Parathyroid adenoma (tissue), 2 donors: Measurements from ENCODE around the gene ZSWIM8.
"Not testable (repeated sequence)": the region's sequence is repeated elsewhere in the genome, so short reads cannot be mapped to it uniquely, and the experiment has no call there.

Experiments used
- H2AFZ ChIP-seq: fragments of 300-600 bp; sonication (generic); one replicate; pipeline ENCODE4 v1.7.0; 2017; ENCODE audit warnings: antibody characterized with exemption, mild to moderate bottlenecking
- H3K27ac ChIP-seq: fragments of 300-600 bp; sonication (generic); one replicate; pipeline ENCODE4 v1.7.0; 2017
- H3K27me3 ChIP-seq: fragments of 300-600 bp; sonication (generic); one replicate; pipeline ENCODE4 v1.7.0; 2017; ENCODE audit warnings: low read length; ENCODE audit not compliant: control insufficient read depth, insufficient read depth
- H3K36me3 ChIP-seq: fragments of 300-600 bp; sonication (generic); one replicate; pipeline ENCODE4 v1.7.0; 2017; ENCODE audit warnings: low read length; ENCODE audit not compliant: control insufficient read depth, insufficient read depth
- H3K4me1 ChIP-seq: fragments of 300-600 bp; sonication (generic); one replicate; pipeline ENCODE4 v1.7.0; 2017; ENCODE audit warnings: control low read depth
- H3K4me2 ChIP-seq: fragments of 300-600 bp; sonication (generic); one replicate; pipeline ENCODE4 v1.7.0; 2017; ENCODE audit warnings: low read length
- H3K4me3 ChIP-seq: fragments of 300-600 bp; sonication (generic); one replicate; pipeline ENCODE4 v1.7.0; 2017; ENCODE audit warnings: low read depth, low read length
- H3K79me2 ChIP-seq: fragments of 300-600 bp; sonication (generic); one replicate; pipeline ENCODE4 v1.7.0; 2017; ENCODE audit warnings: control low read depth
- H3K9ac ChIP-seq: fragments of 300-600 bp; sonication (generic); one replicate; pipeline ENCODE4 v1.7.0; 2017; ENCODE audit warnings: mild to moderate bottlenecking
- H3K9me3 ChIP-seq: fragments of 300-600 bp; sonication (generic); one replicate; pipeline ENCODE4 v1.7.0; 2017; ENCODE audit warnings: low read length; ENCODE audit not compliant: control insufficient read depth
- CTCF ChIP-seq: fragments of 300-600 bp; sonication (generic); IDR thresholded peaks from one replicate; pipeline ENCODE4 v1.7.0; 2017; ENCODE audit warnings: antibody characterized with exemption, mild to moderate bottlenecking
- donor health status: primary hyperparathyroidism.

Gene ZSWIM8

GRCh38 chr10:73790886-73791625 is 5.7 kb downstream of the ZSWIM8 start:
- H3K27ac ChIP-seq: no peak overlapping the region
- peaks cover 25% of the 10 kb centered on the region for H3K79me2 ChIP-seq
- H3K4me1 ChIP-seq: peaks cover 10% of the 10 kb centered on the region
- H3K4me2 ChIP-seq: no peak overlapping the region
- no peaks in the 10 kb centered on the region for H3K9me3 ChIP-seq
- no peaks in the 10 kb centered on the region for H3K36me3 ChIP-seq
- no peak overlapping the region for H2AFZ ChIP-seq
- no peaks in the 10 kb centered on the region for H3K27me3 ChIP-seq
- no peak for TF ChIP-seq CTCF
- H3K4me3 ChIP-seq: no peak overlapping the region
- H3K9ac ChIP-seq: no peak overlapping the region

- TF ChIP-seq CTCF: no peak
Measured at GRCh38 chr10:73791871-73792400, 6.5 kb downstream of the ZSWIM8 start.

DNA sequence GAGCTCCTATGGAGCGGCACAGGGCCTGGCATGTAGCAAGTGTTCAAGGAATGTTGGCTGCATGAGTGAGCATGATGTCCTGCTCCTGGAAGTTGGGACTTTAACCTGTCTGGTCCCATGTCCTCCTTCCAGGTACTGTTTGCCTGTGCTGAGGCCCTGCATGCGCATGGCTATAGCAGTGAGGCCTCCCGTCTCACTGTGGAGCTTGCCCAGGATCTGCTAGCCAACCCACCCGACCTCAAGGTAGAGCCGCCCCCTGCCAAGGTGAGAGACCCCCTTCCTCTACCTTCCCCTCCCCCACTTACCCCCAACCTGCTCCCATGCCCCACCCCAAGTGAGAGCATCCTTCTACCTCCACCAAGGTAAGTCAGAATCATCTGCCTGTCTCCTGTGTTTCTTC is 8.1 kb downstream of the ZSWIM8 start:
- Histone ChIP-seq H3K36me3 (no peaks in the 10 kb centered on the region), H3K4me2 (no peak overlapping the region), H3K9ac (no peak overlapping the region), H3K4me3 (no peak overlapping the region), H3K27ac (no peak overlapping the region), H2AFZ (no peak overlapping the region), H3K9me3 (no peaks in the 10 kb centered on the region), H3K27me3 (no peaks in the 10 kb centered on the region), H3K4me1 (no peaks in the 10 kb centered on the region), H3K79me2 (peaks cover 6% of the 10 kb centered on the region)
- no peak for TF ChIP-seq CTCF

More at GRCh38 chr10:73791871-73792400, 6.5 kb downstream of the ZSWIM8 start:
- H3K27ac ChIP-seq: no peak overlapping the region
- H3K27me3 ChIP-seq: no peaks in the 10 kb centered on the region
- H3K4me2 ChIP-seq: no peak overlapping the region
- H3K9me3 ChIP-seq: no peaks in the 10 kb centered on the region
- peaks cover 16% of the 10 kb centered on the region for H3K79me2 ChIP-seq
- no peak overlapping the region for H3K4me3 ChIP-seq
- no peak overlapping the region for H3K9ac ChIP-seq
- H2AFZ ChIP-seq: no peak overlapping the region
- H3K36me3 ChIP-seq: no peaks in the 10 kb centered on the region
- H3K4me1 ChIP-seq: peaks cover 5% of the 10 kb centered on the region

- H2AFZ ChIP-seq, H3K27me3 ChIP-seq, H3K9me3 ChIP-seq, H3K9ac ChIP-seq, H3K36me3 ChIP-seq, H3K4me3 ChIP-seq, H3K27ac ChIP-seq, H3K79me2 ChIP-seq, H3K4me1 ChIP-seq, H3K4me2 ChIP-seq: not testable (repeated sequence)
Measured at GRCh38 chr10:73795491-73795890, 10.1 kb downstream of the ZSWIM8 start.

DNA sequence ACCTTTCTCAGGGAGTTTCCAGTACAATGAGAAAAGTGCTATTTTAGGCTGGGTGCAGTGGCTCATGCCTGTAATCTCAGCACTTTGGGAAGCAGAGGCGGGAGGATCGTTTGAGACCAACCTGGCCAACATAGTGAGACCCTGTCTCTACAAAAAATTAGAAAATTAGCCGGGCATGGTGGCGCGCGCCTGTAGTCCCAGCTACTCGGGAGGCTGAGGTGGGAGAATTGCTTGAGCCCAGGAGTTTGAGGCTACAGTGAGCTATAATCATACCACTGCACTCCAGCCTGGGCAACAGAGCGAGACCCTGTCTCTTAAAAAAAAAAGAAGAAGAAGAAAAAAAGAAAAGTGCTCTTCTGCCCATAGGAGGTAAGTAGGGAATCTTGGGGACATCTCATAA is 10.6 kb downstream of the ZSWIM8 start:
- H2AFZ ChIP-seq, H3K4me1 ChIP-seq, H3K9ac ChIP-seq, H3K27ac ChIP-seq, H3K27me3 ChIP-seq, H3K36me3 ChIP-seq, H3K4me2 ChIP-seq, H3K9me3 ChIP-seq, H3K4me3 ChIP-seq, H3K79me2 ChIP-seq: not testable (repeated sequence)
